ENCODE data around the gene COQ8A. TPM values are rescaled to one million over a fixed set of nuclear protein-coding genes. Genes with fewer than 3 reads are reported as not detected.

COQ8A gene
- total RNA-seq, 4 donors from 2014 or later = 53.2 to 94.0 (median 80.8) TPM

GRCh38 chr1:226967665-226968064 lies 27.6 kb downstream of the COQ8A start:
- Histone ChIP-seq H3K4me1 (peaks cover 0 to 50% (median 4%) of the 10 kb centered on the region in 3 donors), H3K27ac (peak overlapping the region; percentile 45 to 74 (median 62)), H3K4me3 (no peak overlapping the region), H3K36me3 (peaks cover 0 to 77% of the 10 kb centered on the region in 2 donors), H3K27me3 (no peaks in the 10 kb centered on the region), H3K9me3 (peaks cover 0 to 12% (median 0%) of the 10 kb centered on the region in 3 donors)
- TF ChIP-seq EP300 (IDR thresholded peaks at IDR 0.05) (no peak), CTCF (IDR thresholded peaks at IDR 0.05) (peak in 1 of 4 experiments; percentile 33), POLR2AphosphoS5 (IDR thresholded peaks at IDR 0.05) (peak; percentile 81), POLR2A (IDR thresholded peaks at IDR 0.05) (no peak)
- peak; percentile 86 for ATAC-seq
- 30 to 64% methylated on average over 3 of the region's 3 CpGs for WGBS, 2 donors (ENCODE audit: low coverage in 1 of 2)

- no peaks in the 10 kb centered on the region for H3K27me3 ChIP-seq
- peak overlapping the region in 1 of 4 donors; percentile 92 for H3K27ac ChIP-seq
- ATAC-seq = no peak
- TF ChIP-seq POLR2A (IDR thresholded peaks at IDR 0.05) (no peak), CTCF (IDR thresholded peaks at IDR 0.05) (no peak), POLR2AphosphoS5 (IDR thresholded peaks at IDR 0.05) (no peak), EP300 (IDR thresholded peaks at IDR 0.05) (no peak)
- no peak overlapping the region for H3K4me3 ChIP-seq
- H3K4me1 ChIP-seq = peaks cover 2 to 66% (median 33%) of the 10 kb centered on the region in 3 donors
- H3K36me3 ChIP-seq = peaks cover 0 to 41% of the 10 kb centered on the region in 2 donors
- WGBS, 2 donors (ENCODE audit: low coverage in 1 of 2) = 100% methylated on average over 1 of the region's 1 CpG; no CpG with 5 or more reads in 1 of the 2 donors
- peaks cover 0 to 12% (median 0%) of the 10 kb centered on the region in 3 donors for H3K9me3 ChIP-seq
Observed at GRCh38 chr1:226971765-226972164, 31.7 kb downstream of the COQ8A start.

- 80 to 92% methylated on average over 2 to 3 of the region's 6 CpGs for WGBS, 2 donors (ENCODE audit: low coverage in 1 of 2)
- H3K36me3 ChIP-seq = peaks cover 0 to 45% of the 10 kb centered on the region in 2 donors
- no peaks in the 10 kb centered on the region for H3K27me3 ChIP-seq
- no peak for TF ChIP-seq POLR2A (IDR thresholded peaks at IDR 0.05)
- TF ChIP-seq EP300 (IDR thresholded peaks at IDR 0.05) = no peak
- TF ChIP-seq CTCF (IDR thresholded peaks at IDR 0.05) = no peak
- TF ChIP-seq POLR2AphosphoS5 (IDR thresholded peaks at IDR 0.05) = no peak
- no peak for ATAC-seq
- H3K4me3 ChIP-seq = no peak overlapping the region
- H3K27ac ChIP-seq = peak overlapping the region; percentile 79 to 97 (median 90)
- H3K9me3 ChIP-seq = peaks cover 0 to 12% (median 0%) of the 10 kb centered on the region in 3 donors
- peaks cover 2 to 54% (median 32%) of the 10 kb centered on the region in 3 donors for H3K4me1 ChIP-seq
Observed at GRCh38 chr1:226972931-226973330, 32.8 kb downstream of the COQ8A start.

- Histone ChIP-seq H3K4me1 (peaks cover 2 to 49% (median 29%) of the 10 kb centered on the region in 3 donors), H3K9me3 (peaks cover 0 to 12% (median 0%) of the 10 kb centered on the region in 3 donors), H3K4me3 (no peak overlapping the region), H3K27me3 (no peaks in the 10 kb centered on the region), H3K36me3 (peaks cover 0 to 49% of the 10 kb centered on the region in 2 donors), H3K27ac (peak overlapping the region; percentile 79 to 97 (median 90))
- ATAC-seq = peak; percentile 62
- WGBS, 2 donors (ENCODE audit: low coverage in 1 of 2) = 65% methylated on average over 2 of the region's 5 CpGs; no CpG with 5 or more reads in 1 of the 2 donors
- no peak for TF ChIP-seq EP300 (IDR thresholded peaks at IDR 0.05)
- TF ChIP-seq POLR2AphosphoS5 (IDR thresholded peaks at IDR 0.05) = peak; percentile 32
- TF ChIP-seq CTCF (IDR thresholded peaks at IDR 0.05) = no peak
Observed at GRCh38 chr1:226973371-226973897, 33.3 kb downstream of the COQ8A start.

All from gastroesophageal sphincter (tissue), 4 donors.